Measurements from ENCODE around the gene PRIM1. TPM values are rescaled to one million over a fixed set of nuclear protein-coding genes. Genes with fewer than 3 reads are reported as not detected.
"Not testable (repeated sequence)": the region's sequence is repeated elsewhere in the genome, so short reads cannot be mapped to it uniquely, and the experiment has no call there.

The PRIM1 gene
- polyA plus RNA-seq, 4 donors, result 16.0 to 20.9 (median 20.0) TPM

DNA sequence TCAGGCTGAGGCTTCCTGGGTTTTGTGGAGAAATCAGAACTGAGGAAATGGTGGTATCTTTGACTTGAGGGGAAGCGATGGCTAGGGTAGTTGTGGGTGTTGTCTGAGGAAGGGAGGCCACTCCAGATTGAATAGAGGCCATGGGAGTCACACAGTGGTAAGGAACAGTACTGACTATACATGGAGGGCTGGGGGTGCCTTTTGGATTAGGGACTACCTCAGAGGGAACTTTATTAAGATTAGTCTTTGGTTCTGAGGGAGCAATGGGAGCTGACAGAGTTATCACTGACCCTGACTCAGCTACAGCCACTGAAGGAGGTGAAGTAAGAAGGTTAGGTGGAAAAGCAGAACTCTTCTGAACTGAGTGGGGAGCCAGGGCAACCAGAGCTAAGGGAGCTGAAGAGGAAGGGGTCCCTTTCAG is 31.4 kb downstream of the PRIM1 start:
- no peak for DNase-seq (ENCODE audit: low read depth in 4 of 4, low spot score in 3 of 4)

DNA sequence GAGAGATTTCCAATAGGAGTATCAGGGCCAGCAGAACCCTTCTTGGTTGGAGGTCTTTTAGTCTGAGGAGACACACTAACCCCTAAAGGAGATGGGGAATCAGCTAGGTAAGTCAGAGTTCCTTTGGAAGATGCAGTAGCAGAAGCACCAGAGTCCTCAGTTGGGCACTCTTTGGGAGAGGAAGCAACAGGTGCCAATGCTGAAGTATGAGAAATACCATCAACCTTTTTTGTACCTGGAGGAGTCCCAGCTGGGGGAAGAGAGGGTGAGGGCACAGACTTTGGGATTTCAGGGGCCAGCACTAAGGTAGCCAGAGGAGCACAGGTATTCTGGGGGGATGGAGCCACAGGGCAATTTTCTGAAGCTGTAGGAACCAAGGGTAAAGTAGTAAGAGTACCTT is 33.1 kb downstream of the PRIM1 start:
- no peak for DNase-seq (ENCODE audit: low read depth in 4 of 4, low spot score in 3 of 4)

DNA sequence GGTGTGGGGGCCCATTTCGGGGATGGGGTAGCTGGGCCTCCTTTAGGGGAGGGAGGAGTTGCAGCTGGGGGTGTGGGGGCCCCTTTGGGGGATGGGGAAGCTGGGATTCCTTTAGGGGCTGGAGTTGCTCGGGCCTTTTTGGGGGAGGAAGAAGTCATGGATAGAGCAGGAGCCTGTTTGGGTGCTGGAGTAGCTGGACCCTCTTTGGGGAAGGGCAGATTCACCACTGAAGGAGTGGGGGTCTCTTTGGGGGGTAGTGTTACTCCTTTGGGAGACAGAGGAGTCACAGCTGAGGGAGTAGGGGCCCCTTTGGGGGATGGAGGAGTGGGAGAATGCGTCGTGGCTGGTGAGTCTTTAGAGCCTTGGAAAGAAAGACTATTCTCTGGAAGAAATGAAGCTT is 33.5 kb downstream of the PRIM1 start:
- no peak for DNase-seq (ENCODE audit: low read depth in 4 of 4, low spot score in 3 of 4)

DNA sequence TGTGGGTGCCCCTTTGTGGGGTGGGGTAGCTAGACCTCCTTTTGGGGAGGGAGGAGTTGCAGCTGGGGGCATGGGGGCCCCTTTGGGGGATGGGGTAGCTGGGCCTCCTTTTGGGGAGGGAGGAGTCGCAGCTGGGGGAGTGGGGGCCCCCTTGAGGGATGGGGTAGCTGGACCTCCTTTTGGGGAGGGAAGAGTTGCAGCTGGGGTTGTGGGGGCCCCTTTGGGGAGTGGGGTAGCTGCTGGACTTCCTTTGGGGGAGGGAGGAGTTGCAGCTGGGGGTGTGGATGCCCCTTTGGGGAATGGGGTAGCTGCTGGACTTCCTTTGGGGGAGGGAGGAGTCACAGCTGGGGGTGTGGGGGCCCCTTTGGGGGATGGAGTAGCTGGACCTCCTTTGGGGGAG is 34.0 kb downstream of the PRIM1 start:
- DNase-seq (ENCODE audit: low read depth in 4 of 4, low spot score in 3 of 4), result no peak

DNA sequence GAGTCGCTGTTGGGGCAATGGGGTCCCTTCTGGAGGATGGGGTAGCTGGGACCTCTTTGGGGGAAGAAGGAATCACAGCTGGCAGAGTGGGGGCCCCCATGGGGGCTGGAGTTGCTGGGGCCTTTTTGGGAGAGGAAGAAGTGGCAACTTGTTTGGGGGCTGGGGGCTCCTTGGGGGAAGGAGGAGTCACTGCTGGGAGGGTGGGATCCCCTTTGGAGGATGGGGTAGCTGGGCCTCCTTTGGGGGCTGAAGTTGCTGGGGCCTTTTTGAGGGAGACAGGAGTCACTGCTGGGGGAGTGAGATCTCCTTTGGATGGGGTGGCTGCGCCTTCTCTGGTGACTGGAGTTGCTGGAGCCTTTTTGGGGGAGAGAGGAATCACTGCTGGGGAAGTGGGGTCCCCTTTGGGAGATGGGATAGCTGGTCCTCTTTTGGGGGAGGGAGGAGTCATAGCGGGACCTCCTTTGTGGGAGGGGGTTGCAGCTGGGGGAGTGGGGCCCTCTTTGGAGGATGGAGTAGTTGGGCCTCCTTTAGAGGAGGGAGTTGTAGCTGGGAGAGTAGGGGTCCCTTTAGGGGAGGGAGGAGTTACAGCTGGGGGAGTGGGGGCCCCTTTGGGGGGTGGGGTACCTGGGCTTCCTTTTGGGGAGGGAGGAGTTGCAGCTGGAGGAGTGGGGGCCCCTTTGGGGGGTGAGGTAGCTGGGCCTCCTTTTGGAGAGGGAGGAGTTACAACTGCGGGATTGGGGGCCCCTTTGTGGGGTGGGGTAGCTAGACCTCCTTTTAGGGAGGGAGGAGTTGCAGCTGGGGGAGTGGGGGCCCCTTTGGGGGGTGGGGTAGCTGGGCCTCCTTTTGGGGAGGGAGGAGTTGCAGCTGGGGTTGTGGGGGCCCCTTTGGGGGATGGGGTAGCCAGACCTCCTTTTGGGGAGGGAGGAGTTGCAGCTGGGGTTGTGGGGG is 34.9 kb downstream of the PRIM1 start:
- no peak for DNase-seq (ENCODE audit: low read depth in 4 of 4, low spot score in 3 of 4)

DNA sequence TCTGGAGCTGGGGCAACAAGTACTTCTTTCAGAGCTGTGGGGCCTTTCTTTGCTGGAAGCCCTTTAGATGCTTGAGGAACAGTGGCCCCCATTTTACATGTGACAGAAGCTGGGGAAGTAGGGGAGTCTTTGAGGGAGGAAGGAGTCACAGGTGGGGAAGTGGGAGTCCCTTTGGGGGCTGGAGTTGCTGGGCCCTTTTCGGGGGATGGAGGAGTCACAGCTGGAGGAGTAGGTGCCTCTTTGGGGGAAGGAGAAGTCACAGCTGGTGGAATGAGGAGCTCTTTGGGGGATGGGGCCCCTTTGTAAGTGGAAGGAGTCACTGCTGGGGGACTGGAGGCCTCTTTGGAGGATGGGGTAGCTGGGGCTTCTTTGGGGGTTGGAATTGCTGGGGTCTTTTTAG is 35.7 kb downstream of the PRIM1 start:
- DNase-seq (ENCODE audit: low read depth in 4 of 4, low spot score in 3 of 4), result no peak

DNA sequence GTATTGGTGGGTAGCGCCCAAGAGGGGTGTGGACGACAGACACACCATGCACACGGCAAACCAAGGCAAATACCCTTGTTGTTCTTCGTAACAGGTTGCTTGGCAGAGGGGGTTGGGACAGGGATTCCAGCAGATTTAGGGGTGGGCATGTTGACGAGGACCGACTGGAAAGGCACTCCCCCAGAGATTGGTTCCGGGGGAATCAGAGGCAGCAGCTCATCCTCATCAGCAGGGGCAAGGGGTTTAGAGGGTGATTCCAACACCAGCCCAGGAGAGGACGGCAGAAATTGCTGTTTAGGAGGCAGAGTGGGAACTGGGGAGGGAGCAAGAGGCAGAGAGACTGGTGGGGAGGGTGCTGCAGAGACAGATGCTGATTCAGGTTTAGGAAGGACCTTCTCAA is 36.3 kb downstream of the PRIM1 start:
- no peak for DNase-seq (ENCODE audit: low read depth in 4 of 4, low spot score in 3 of 4)

DNA sequence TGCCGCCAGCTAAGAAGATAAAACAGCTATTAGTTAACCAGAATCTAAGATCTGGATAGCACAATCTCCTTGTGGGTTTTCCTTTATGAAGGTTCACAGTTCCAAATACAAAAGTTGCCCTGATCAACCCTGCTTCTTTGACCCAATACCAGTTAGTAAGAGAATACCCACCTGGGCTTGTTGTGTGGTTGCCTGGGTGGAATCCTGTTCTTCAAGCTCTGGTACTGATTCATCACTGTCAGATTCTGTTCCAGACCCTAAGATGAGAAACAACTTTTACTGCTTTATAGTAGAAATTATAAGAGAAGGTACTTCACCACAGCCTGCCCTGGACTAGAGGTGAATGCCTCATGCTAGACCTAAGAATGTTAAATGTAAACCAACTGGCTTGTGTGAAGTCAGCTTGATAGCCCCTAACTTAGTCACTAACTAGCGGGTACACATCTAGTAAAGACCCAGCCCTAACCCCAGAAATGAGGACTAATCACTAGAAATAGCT is 37.6 kb downstream of the PRIM1 start:
- no peak for DNase-seq (ENCODE audit: low read depth in 4 of 4, low spot score in 3 of 4)

DNA sequence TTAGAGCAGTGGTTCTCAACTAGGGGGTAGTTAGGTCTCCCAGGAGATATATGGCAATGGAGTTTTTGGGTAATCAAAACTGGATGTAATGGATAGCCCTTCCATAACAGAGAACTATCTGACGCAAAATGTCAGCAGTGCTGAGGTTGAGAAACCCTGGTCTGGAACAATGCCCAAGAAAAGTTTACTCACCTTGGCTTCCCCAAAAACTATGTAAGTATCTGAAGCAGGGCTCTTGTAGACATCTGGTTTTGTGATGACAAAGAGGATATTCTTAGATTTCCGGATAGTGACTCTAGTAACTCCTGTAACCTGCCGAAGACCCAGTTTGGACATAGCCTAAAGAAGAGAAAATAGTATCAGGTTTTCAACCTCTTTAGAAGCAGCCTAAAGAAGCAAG is 38.8 kb downstream of the PRIM1 start:
- no peak for DNase-seq (ENCODE audit: low read depth in 4 of 4, low spot score in 3 of 4)

DNA sequence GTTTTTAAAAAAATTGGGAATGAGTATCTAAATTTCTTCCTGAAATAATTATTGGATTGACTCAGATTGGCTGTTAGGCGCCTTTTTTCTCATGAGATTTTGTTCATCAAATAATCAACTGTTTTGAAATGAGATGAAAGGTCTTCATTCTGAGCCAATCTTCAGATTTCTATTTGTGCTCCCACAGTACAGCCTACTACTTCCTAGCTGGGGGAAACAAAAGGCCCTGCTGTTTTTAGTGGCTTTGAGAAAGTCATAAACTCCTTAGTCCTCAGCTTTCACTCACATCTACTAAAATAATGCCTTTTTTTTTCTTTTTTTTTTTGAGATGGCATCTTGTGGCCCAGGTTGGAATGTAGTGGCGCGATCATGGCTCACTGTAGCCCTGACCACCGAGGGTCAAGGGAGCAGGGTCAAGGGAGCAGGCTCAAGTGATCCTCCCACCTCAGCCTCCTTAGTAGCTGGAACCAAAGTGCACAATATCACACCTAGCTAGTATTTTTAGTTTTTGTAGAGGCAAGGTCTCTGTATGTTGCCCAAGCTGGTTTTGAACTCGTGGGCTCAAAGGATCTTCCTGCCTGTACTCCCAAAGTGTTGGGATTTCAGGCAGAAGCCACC is 42.3 kb downstream of the PRIM1 start:
- no peak for DNase-seq (ENCODE audit: low read depth in 4 of 4, low spot score in 3 of 4)

DNA sequence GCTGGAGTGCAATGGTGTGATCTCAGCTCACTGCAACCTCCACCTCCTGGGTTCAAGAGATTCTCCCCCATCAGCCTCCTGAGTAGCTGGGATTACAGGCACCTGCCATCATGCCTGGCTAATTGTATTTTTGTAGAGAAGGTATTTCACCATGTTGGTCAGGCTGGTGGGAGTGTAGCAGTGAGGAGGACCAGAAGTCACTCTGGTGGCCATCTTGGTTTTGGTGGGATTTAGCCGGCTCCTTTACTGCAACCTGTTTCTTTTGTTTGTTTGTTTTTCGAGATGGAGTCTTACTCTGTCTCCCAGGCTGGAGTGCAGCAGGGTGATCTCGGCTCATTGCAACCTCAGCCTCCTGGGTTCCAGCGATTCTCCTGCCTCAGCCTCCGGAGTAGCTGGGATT is 47.6 kb downstream of the PRIM1 start:
- not testable (repeated sequence) for DNase-seq (ENCODE audit: low read depth in 4 of 4, low spot score in 3 of 4)

DNA sequence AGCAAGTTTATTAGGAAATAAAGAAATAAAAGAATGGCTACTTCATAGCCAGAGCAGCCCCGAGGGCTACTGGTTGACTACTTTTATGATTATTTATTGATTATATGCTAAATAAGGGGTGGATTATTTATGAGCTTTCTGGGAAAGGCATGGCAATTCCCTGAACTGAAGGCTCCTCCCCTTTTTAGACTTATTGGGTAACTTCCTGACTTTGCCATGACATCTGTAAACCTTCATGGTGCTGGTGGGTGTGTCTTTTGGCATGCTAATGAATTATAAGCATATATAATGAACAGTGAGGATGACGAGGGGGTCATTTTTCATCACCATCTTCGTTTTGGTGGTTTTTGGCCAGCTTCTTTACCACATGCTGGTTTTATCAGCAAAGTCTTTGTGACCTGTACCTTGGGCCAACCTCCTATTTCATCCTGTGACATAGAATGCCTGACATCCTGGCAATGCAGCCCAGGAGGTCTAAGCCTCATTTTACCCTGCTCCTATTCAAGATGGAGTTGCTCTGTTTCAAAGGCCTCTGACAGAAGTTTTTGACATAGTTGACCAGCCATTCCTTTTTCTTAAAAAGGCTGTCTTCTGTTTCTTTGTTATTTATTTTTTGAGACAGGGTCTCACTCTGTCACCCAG is 53.0 kb downstream of the PRIM1 start:
- DNase-seq (ENCODE audit: low read depth in 4 of 4, low spot score in 3 of 4), result no peak

DNA sequence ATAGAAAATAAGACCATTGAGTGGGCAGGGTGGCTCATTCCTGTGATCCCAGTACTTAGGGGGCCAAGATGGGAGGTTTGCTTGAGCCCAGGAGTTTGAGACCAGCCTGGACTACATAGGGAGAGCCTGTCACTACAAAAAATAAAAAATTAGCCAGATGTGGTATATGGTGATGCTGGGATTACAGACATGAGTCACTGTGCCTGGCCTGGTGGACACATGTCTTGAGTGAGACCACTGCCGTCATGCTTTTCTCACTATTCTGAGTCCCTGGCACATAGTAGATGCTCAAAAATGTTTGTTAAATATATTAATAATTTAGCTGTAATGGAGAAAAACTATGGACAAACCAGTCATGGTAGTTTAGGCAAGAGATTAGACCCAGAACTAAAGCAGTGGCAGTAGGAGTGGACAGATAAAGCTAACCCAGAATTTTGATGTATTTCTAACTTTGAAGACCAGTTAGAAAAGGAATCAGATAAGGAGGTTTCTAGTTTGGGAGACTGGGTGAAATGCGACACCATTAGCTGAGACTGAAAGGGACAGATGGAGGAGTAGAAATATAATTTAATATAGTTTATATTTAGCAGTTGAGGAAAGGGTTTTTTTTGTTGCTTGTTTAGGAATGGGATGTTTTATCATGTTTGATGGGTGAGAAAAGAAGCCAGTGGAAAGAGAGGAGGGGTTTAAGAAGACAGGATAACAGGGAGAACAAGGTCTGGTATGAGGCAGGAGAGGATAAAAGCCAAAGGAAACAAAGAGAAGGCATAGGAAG is 56.6 kb downstream of the PRIM1 start:
- DNase-seq (ENCODE audit: low read depth in 4 of 4, low spot score in 3 of 4), result no peak

DNA sequence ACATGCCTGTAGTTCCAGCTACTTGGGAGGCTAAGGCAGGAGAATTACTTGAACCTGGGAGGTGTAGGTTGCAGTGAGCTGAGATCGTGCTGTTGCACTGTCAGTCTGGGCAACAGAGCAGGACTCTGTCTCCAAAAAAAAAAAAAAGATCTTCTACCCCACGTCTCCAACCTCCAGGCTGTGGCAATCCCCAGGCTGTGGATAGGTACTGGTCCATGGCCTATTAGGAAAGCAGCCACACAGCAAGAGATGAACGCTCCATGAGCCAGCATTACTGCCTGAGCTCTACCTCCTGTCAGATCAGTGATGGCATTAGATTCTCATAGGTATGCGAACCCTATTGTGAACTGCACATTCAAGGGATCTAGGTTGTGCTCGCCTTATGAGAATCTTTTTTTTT is 58.0 kb downstream of the PRIM1 start:
- DNase-seq (ENCODE audit: low read depth in 4 of 4, low spot score in 3 of 4), result no peak

DNA sequence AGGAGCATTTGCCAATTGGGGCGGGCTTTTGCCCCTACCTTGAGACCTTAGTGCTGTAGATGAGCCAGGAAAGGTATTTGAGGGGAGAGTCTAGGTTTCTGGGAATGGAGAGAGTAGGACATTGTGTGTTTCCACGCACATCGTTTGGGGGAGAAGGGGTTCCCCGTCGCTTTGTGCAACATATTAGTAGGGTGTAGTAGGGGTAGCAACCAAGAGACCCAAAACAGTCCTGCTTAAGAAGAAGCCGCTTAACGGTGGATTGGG is 63.3 kb downstream of the PRIM1 start:
- no peak for DNase-seq (ENCODE audit: low read depth in 4 of 4, low spot score in 3 of 4)

DNA sequence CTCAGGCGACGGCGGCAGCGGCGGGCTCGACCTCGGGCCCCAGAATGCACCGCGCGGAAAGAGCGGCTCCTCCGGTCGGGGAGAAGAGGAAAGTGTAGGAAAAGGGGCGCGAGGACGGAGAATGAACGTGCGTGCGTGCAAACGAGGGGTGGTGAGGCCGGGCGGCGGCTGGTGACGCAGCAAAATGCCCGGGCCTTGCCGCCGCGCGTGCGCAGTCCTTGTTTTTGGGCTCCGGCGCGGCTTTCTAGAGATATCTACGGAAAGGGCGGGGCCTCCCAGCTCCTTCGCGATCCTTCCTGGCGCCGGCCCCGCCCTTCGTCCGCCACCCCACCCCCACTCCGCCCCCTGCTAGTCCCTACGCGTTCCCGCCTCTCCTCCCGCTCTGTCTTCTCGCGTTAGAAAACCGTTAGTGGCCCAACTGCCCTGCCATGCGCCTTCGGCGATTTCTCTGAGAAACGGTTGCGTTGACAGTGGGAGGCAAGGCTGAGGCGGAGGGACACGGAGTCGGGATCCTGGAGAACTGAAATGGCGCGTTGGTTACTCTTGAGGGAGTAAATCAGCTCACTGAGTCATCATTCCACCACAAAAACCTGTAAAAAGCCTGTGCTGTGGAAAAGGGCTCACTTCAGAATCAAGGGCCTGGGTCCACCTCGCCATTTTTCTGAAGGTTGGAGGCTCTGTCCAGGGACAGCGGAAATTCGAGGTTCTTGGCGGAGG is 63.8 kb downstream of the PRIM1 start, which contains the start of gene PTGES3:
Gene PTGES3 (minus strand): TSS at position 156 of the 717 bp plus-strand sequence. CDS start 285 bp downstream, outside the sequence.
- peak; percentile 95 to 96 (median 96) for DNase-seq (ENCODE audit: low read depth in 4 of 4, low spot score in 3 of 4)

DNA sequence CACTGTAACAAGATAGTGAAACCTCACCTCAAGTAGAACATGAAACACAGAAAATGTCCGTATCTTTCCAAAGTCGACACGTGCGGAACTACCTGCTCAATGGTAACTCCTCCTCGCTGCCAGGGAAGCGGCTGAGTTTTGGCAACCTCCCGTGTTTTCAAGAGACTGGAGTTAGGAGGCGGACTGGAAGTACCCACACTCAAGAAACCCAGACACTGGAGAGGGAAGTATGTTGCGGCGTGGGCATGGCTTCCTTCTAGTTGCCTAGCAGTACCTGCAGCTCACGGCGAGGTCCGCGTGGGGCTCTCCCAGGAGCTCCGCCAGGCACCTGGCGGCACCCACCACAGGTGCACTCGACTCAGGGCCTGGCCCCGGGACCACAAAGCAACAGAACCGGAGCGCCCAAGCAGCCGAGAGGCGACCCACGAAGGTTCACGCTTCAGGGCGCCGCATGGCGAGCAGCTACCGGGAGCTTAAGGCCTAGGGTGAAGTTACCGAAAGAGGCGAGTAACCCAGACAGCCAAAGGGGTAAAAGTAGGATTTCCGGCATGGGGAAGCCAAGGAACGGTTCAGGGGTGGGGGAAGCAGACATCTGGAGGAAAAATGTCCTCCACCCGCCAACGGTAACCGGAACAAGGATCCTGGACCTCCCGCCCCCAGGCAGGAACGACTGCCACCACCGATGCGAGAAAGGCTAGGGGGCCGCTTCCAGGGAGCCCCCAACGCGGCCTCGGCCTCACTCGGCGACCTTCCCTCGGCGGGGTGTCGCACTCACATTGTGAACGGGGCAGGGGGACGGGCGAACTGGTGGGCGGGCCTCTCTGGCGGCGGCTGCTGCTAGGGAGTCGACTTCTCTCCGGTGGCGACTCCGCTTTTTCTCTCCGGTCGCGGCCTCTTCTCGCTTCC is 64.6 kb downstream of the PRIM1 start:
- DNase-seq (ENCODE audit: low read depth in 4 of 4, low spot score in 3 of 4), result peak in 3 of 4 donors; percentile 29 to 54 (median 44)

DNA sequence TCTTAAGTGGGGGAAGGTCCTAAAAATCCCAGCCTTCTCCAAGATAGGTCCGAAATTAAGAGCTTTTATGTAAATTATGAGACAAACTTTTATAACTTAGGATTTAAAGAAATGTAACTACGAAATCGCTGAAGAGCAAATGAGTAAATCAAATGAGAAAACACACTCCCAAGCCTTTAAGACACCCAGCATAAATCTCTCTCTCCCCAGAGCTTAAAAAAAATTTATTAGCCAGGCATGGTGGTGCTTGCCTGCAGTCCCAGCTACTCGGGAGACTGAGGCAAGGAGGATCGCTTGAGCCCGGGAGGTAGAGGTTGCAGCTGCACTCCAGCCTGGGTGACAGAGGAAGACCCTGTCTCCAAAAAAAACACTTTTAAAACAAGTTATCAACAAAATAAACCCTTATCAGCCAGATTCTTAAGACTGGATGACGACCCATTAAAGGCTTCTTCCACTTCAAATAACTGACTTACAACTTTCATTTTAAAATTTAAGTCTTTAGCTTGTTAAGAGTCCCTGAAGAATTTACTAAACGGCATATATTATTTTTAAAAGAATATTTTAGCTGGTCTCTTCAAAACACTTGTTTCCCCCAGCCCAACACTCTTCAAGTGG is 67.3 kb downstream of the PRIM1 start:
- peak in 1 of 4 donors; percentile 24 for DNase-seq (ENCODE audit: low read depth in 4 of 4, low spot score in 3 of 4)

DNA sequence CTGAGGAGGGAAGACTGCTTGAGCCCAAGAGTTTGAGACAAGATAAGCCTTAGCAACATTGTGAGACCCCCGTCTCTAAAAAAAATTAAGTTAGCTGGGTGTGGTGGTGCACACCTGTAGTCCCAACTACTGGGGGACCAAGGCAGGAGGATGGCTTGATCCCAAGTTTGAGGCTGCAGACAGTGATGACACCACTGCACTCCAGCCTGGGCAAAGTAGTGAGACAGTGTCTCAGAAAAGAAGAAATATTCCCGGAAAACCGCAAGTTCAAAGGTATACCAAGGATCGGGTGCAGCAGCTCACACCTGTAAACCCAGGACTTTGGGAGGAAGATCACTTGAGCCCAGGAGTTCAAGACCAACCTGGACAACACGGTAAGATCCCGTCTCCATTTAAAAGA is 69.8 kb downstream of the PRIM1 start:
- no peak for DNase-seq (ENCODE audit: low read depth in 4 of 4, low spot score in 3 of 4)
